K562 (cell line): ENCODE measurements around the gene CDT1. TPM values are rescaled to one million over a fixed set of nuclear protein-coding genes. Genes with fewer than 3 reads are reported as not detected.

Experiments
- EHMT2 ChIP-seq: fragments of 450-650 bp; IDR thresholded peaks from 2 replicates; pipeline ENCODE4 v1.6.1; 2018; ENCODE audit warnings: antibody characterized with exemption
- GATA2 ChIP-seq: sonication (generic); formaldehyde crosslinking; IDR thresholded peaks from 2 replicates; pipeline ENCODE4 v1.4.0; 2020; ENCODE audit warnings: mild to moderate bottlenecking, missing genetic modification reagents
- HDAC3 ChIP-seq: fragments of 450-650 bp; IDR thresholded peaks from 2 replicates; pipeline ENCODE4 v1.6.1; 2018; ENCODE audit warnings: borderline replicate concordance, mild to moderate bottlenecking, moderate library complexity; ENCODE audit not compliant: partially characterized antibody
- ID3 ChIP-seq, 2 experiments: fragments of 250-450 bp in 1 of 2; fragments of 450-650 bp in 1 of 2; sonication (Bioruptor Pico) in 1 of 2; IDR thresholded peaks; 2 replicates each; pipeline versions ENCODE4 v1.6.1 to v1.8.0; 2016 to 2021; ENCODE audit warnings: mild to moderate bottlenecking in 2 of 2, moderate library complexity in 2 of 2, missing compliant biosample characterization in 1 of 2, missing genetic modification characterization in 1 of 2
- RAD51 ChIP-seq: fragments of 450-650 bp; IDR thresholded peaks from 2 replicates; pipeline ENCODE4 v1.7.1; 2016; ENCODE audit warnings: low read depth, mild to moderate bottlenecking, borderline replicate concordance
- SAFB ChIP-seq: fragments of 200-400 bp; formaldehyde crosslinking; IDR thresholded peaks from 2 replicates; pipeline ENCODE4 v1.6.1; 2017; ENCODE audit warnings: low read depth, low read length, borderline replicate concordance
- TEAD1 ChIP-seq, 2 experiments: fragments of 450-650 bp in 1 of 2; sonication (generic) in 1 of 2; formaldehyde crosslinking; IDR thresholded peaks; 2 replicates each; pipeline versions ENCODE4 v1.4.0 to v1.8.0; 2020 to 2022; ENCODE audit warnings: mild to moderate bottlenecking in 2 of 2, missing genetic modification reagents in 1 of 2
- ZNF174 ChIP-seq: fragments of 250-450 bp; sonication (Bioruptor Pico); IDR thresholded peaks from 2 replicates; pipeline ENCODE4 v1.4.0; 2020; ENCODE audit warnings: mild to moderate bottlenecking
- ZNF707 ChIP-seq: fragments of 250-450 bp; sonication (Bioruptor Pico); conservative IDR thresholded peaks from 2 replicates; pipeline ENCODE4 v1.8.0; 2022; ENCODE audit warnings: inconsistent platforms, mild to moderate bottlenecking, moderate library complexity
- polyA plus RNA-seq, 8 experiments: library from polyadenylated mRNA; depleted of rRNA in 4 of 8; stranded (reverse) in 5 of 8; unstranded in 3 of 8; fragments of >200 nt; fragmentation: Nextera tagmentation in 2 of 8; fragmentation: Illumina TruSeq in 1 of 8; extraction: Ambion mirVana in 2 of 8; extraction: Trizol in 1 of 8; gene quantifications; 2 replicates each; pipeline versions ENCODE4 v1.2.1 to v1.2.3, GENCODE V29; 2011 to 2014; ENCODE audit warnings: inconsistent platforms in 1 of 8, missing spikeins in 1 of 8
- total RNA-seq, 7 experiments: library from RNA; depleted of rRNA in 6 of 7; stranded (reverse); fragments of >200 nt in 6 of 7; fragmentation: Illumina TruSeq in 2 of 7; extraction: Trizol in 2 of 7; gene quantifications; 2 replicates each; pipeline versions ENCODE4 v1.2.1 to v1.2.3, GENCODE V29; 2011 to 2021; ENCODE audit warnings: low replicate concordance in 1 of 7
- TF ChIP-seq, protein P1 (sequence below), 2 experiments: IDR thresholded peaks; 2 replicates each; pipeline ENCODE4 v1.6.1; 2012; ENCODE audit warnings: improper control_type of control experiment in 2 of 2, low read depth in 2 of 2, low read length in 2 of 2, borderline replicate concordance in 1 of 2
- TF ChIP-seq, protein P2 (sequence below), 2 experiments: fragments of 450-650 bp; IDR thresholded peaks; 2 replicates each; pipeline ENCODE4 v1.6.1; 2016; ENCODE audit warnings: mild to moderate bottlenecking in 2 of 2, borderline replicate concordance in 1 of 2, low read depth in 1 of 2, moderate library complexity in 1 of 2

Gene CDT1
- total and polyA plus RNA-seq, 9 of the 15 experiments (the other 6 are each of a cell fraction or from before 2014, with no cell fraction given), result 0.92 to 178 (median 14.2) TPM

DNA sequence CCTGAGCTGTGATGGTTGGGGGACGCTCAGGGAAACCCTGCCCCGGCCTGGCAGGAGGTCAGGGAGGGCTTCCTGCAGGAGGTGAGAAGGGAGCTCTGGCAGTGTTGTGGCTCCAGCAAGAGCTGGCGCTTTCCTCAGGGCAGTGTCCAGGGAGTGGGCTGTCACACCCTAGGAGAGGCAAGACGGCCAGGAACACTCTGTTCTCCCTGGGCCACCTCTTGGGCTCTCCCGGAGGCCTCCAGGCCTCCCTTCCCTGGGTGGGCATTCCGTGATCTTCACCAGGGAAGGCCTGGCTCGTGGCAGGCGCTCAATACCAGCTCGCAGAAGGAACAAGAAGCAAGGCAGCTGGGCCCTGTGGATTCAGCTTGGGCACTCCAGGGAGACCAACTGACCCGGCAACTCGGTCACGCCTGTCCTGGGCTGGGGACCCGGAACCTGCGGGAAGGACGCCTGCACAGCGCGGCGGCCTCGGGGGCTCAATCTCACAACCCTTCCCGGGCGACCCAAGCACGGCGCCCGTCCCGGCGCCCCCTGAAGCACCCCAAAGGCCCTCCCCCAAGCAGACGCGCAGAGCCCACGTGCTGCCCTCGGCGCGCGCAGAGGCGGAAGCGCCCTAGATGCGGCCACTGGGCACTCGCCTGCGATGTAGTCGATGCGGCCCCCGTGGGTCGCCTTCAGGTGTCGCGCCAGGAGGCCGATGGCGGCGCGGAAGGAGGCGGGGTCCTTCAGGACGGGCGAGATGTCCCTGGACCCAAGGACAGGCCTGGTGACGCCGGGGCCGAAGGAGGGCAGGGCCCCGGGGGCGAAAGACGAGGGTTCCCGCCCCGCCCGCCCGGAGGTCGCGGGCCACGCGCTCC, 7.6 kb downstream of the CDT1 start (continued):
- TF ChIP-seq, protein P1, sequence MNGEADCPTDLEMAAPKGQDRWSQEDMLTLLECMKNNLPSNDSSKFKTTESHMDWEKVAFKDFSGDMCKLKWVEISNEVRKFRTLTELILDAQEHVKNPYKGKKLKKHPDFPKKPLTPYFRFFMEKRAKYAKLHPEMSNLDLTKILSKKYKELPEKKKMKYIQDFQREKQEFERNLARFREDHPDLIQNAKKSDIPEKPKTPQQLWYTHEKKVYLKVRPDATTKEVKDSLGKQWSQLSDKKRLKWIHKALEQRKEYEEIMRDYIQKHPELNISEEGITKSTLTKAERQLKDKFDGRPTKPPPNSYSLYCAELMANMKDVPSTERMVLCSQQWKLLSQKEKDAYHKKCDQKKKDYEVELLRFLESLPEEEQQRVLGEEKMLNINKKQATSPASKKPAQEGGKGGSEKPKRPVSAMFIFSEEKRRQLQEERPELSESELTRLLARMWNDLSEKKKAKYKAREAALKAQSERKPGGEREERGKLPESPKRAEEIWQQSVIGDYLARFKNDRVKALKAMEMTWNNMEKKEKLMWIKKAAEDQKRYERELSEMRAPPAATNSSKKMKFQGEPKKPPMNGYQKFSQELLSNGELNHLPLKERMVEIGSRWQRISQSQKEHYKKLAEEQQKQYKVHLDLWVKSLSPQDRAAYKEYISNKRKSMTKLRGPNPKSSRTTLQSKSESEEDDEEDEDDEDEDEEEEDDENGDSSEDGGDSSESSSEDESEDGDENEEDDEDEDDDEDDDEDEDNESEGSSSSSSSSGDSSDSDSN (IDR thresholded peaks at IDR 0.05; ENCODE audit: borderline replicate concordance in 1 of 2, low read depth in 2 of 2, low read length in 2 of 2), result no peak
- no peak for TF ChIP-seq HDAC3
- TF ChIP-seq, protein P2, sequence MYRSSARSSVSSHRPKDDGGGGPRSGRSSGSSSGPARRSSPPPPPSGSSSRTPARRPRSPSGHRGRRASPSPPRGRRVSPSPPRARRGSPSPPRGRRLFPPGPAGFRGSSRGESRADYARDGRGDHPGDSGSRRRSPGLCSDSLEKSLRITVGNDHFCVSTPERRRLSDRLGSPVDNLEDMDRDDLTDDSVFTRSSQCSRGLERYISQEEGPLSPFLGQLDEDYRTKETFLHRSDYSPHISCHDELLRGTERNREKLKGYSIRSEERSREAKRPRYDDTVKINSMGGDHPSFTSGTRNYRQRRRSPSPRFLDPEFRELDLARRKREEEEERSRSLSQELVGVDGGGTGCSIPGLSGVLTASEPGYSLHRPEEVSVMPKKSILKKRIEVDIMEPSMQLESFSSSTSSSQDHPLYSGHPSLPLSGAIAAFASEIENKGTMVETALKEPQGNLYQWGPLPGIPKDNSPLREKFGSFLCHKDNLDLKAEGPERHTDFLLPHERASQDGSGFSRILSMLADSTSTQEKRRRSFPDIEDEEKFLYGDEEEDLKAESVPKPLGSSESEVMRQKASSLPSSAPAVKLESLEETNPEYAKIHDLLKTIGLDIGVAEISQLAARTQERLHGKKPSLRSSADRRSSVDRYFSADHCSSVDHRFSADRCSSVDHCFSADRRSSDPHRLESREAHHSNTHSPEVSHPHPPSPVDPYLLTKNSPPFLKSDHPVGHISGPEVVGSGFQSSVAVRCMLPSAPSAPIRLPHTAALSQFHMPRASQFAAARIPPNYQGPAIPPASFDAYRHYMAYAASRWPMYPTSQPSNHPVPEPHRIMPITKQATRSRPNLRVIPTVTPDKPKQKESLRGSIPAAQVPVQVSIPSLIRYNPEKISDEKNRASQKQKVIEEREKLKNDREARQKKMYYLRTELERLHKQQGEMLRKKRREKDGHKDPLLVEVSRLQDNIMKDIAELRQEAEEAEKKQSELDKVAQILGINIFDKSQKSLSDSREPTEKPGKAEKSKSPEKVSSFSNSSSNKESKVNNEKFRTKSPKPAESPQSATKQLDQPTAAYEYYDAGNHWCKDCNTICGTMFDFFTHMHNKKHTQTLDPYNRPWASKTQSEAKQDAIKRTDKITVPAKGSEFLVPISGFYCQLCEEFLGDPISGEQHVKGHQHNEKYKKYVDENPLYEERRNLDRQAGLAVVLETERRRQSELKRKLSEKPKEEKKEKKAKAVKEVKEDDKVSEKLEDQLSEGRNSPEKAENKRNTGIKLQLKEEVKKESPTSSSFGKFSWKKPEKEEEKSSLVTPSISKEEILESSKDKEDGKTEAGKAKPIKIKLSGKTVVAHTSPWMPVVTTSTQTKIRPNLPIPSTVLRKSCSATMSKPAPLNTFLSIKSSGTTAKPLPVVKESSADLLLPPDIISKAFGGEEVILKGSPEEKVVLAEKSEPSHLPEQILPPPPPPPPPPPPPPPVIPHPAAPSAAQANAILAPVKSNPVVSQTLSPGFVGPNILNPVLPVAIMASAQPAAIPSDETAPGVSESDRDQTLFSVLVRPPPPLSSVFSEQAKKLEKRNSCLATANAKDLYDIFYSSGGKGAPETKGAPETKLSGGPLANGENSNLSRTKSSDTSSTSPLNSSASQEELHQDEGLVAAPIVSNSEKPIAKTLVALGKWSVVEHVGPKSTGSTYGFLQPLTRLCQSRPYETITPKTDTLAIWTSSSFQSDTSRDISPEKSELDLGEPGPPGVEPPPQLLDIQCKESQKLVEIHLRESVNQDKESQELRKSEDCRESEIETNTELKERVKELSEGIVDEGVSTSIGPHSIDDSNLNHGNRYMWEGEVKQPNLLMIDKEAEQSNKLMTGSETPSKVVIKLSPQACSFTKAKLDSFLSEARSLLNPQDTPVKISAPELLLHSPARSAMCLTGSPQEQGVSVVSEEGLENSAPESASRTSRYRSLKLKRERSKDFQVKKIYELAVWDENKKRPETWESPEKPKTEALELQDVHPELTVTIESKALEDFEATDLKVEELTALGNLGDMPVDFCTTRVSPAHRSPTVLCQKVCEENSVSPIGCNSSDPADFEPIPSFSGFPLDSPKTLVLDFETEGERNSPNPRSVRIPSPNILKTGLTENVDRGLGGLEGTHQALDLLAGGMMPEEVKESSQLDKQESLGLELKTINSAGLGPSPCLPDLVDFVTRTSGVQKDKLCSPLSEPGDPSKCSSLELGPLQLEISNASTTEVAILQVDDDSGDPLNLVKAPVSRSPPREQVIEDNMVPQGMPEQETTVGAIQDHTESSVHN (IDR thresholded peaks at IDR 0.05; ENCODE audit: borderline replicate concordance in 1 of 2, low read depth in 1 of 2), result no peak
- no peak for TF ChIP-seq ZNF174 (CRISPR knock-in tag)
- TF ChIP-seq GATA2 (CRISPR knock-in tag), result no peak
- TF ChIP-seq RAD51, result peak; percentile 78
- 0 out of 2 replicates have a peak, but pooled peaks have one; percentile 24 for TF ChIP-seq SAFB
- no peak for TF ChIP-seq TEAD1 (CRISPR knock-in tag; IDR thresholded peaks at IDR 0.05)
- no peak for TF ChIP-seq EHMT2
- no peak for TF ChIP-seq ID3 (CRISPR knock-in tag; IDR thresholded peaks at IDR 0.05)
- no peak for TF ChIP-seq ID3 (tag; IDR thresholded peaks at IDR 0.05)
- TF ChIP-seq ZNF707 (CRISPR knock-in tag), result no peak
